Left ventricle myocardium superior (tissue), 1 donor: ENCODE measurements around the gene SYT7. TPM values are rescaled to one million over a fixed set of nuclear protein-coding genes. Genes with fewer than 3 reads are reported as not detected.
"Not testable (repeated sequence)": the region's sequence is repeated elsewhere in the genome, so short reads cannot be mapped to it uniquely, and the experiment has no call there.

Experiments
- ATAC-seq: fragments of 200-7000 bp; cut with Tn5 transposase; one replicate; pipeline ENCODE4 v1.9.1; 2020; ENCODE audit warnings: mild to moderate bottlenecking, moderate library complexity
- DNase-seq: peaks from one replicate; pipeline ENCODE4 v3.0.0-alpha.2; 2020
- intact Hi-C: fragments of 100-400 bp; cut with micrococcal nuclease; formaldehyde crosslinking; loops from one replicate; pipeline ENCODE4 v1.11.0; 2022
- long read RNA-seq: library from polyadenylated mRNA; unstranded; transcript quantifications from one replicate; pipeline ENCODE4 v2.0.0, GENCODE V29; 2021
- total RNA-seq: library from RNA; stranded (reverse); fragmentation: NEBNext Ultra II Directional; extraction: Animal tissue kit (Norgen Biotek cat#: 25700); gene quantifications from one replicate; pipeline ENCODE4 v1.2.1, GENCODE V29; 2021
- donor health status: DM: no; HTN: yes; CAD: no; lungs with severe emphysema.

The SYT7 gene
- total RNA-seq: 32.5 TPM
- long read RNA-seq, partial matches to known transcripts: 6 of 43 reads
- long read RNA-seq, other reads (novel, unspliced or antisense): 36 of 43 reads

- intact Hi-C loops: no loop called here
- peak; percentile 96 for DNase-seq
- peak; percentile 85 for ATAC-seq
Measured at GRCh38 chr11:61581030-61581928, at the start of gene SYT7. Gene SYT7 (minus strand): TSS chr11:61581076. CDS start chr11:61580820, 256 bp downstream.

GRCh38 chr11:61630089-61630488 is 49.2 kb upstream of the SYT7 start:
- intact Hi-C loops: no loop called here
- no peak for ATAC-seq

GRCh38 chr11:61629082-61629833 is 48.4 kb upstream of the SYT7 start:
- no peak for DNase-seq
- ATAC-seq: no peak
- intact Hi-C loops: loop anchor here (10.0 kb wide), 1 partner anchor 154 kb away; no protein-coding TSS in a partner anchor

More at GRCh38 chr11:61630089-61630488, 49.2 kb upstream of the SYT7 start:
- DNase-seq: no peak

GRCh38 chr11:61628662-61628970 is 47.7 kb upstream of the SYT7 start:
- no peak for DNase-seq
- intact Hi-C loops: loop anchor here (10.0 kb wide), 1 partner anchor 154 kb away; no protein-coding TSS in a partner anchor
- ATAC-seq: no peak

GRCh38 chr11:61627850-61628661 is 47.2 kb upstream of the SYT7 start:
- peak; percentile 84 for ATAC-seq
- intact Hi-C loops: loop anchor here (10.0 kb wide), 1 partner anchor 153 kb away; no protein-coding TSS in a partner anchor
- DNase-seq: peak; percentile 76

- intact Hi-C loops: loop anchor here (10.0 kb wide), 1 partner anchor 152 kb away; no protein-coding TSS in a partner anchor
- DNase-seq (peak; percentile 69), ATAC-seq (peak; percentile 93)
Measured at GRCh38 chr11:61626580-61627380, 45.9 kb upstream of the SYT7 start.

GRCh38 chr11:61625525-61625924 is 44.6 kb upstream of the SYT7 start:
- intact Hi-C loops: loop anchor here (10.0 kb wide), 1 partner anchor 151 kb away; no protein-coding TSS in a partner anchor
- ATAC-seq: no peak
- DNase-seq: no peak

- DNase-seq: no peak
- intact Hi-C loops: loop anchor here (10.0 kb wide), 1 partner anchor 147 kb away; no protein-coding TSS in a partner anchor
- ATAC-seq: no peak
Measured at GRCh38 chr11:61621917-61622585, 41.2 kb upstream of the SYT7 start.

- ATAC-seq: no peak
- intact Hi-C loops: loop anchor here (10.0 kb wide), 1 partner anchor 145 kb away; no protein-coding TSS in a partner anchor
- no peak for DNase-seq
Measured at GRCh38 chr11:61619471-61620226, 38.8 kb upstream of the SYT7 start.

- intact Hi-C loops: no loop called here
- DNase-seq: no peak
- no peak for ATAC-seq
Measured at GRCh38 chr11:61618978-61619377, 38.1 kb upstream of the SYT7 start.

- ATAC-seq (no peak), DNase-seq (no peak)
- intact Hi-C loops: no loop called here
Measured at GRCh38 chr11:61617515-61617914, 36.6 kb upstream of the SYT7 start.

- no peak for ATAC-seq
- intact Hi-C loops: no loop called here
- no peak for DNase-seq
Measured at GRCh38 chr11:61616434-61616833, 35.6 kb upstream of the SYT7 start.

GRCh38 chr11:61614782-61615181 is 33.9 kb upstream of the SYT7 start:
- intact Hi-C loops, DNase-seq, ATAC-seq: not testable (repeated sequence)

- no peak for DNase-seq
- intact Hi-C loops: no loop called here
- no peak for ATAC-seq
Measured at GRCh38 chr11:61613870-61614269, 33.0 kb upstream of the SYT7 start.

GRCh38 chr11:61613051-61613450 is 32.2 kb upstream of the SYT7 start:
- ATAC-seq (no peak), DNase-seq (no peak)
- intact Hi-C loops: no loop called here

- intact Hi-C loops: no loop called here
- no peak for ATAC-seq
- no peak for DNase-seq
Measured at GRCh38 chr11:61611309-61611708, 30.4 kb upstream of the SYT7 start.

- intact Hi-C loops: no loop called here
- peak; percentile 89 for ATAC-seq
- peak; percentile 77 for DNase-seq
Measured at GRCh38 chr11:61610905-61611304, 30.0 kb upstream of the SYT7 start.
